CD4-positive, alpha-beta T cell (primary cell): ENCODE results near the gene AANAT. TPM values are rescaled to one million over a fixed set of nuclear protein-coding genes. Genes with fewer than 3 reads are reported as not detected.
A peak's percentile ranks its signal among the peaks of the same experiment; 100 is the strongest.

Experiments used
- ATAC-seq: fragments of 200-7000 bp; cut with Tn5 transposase; one replicate; pipeline ENCODE4 v1.10.0; 2022; ENCODE audit warnings: mild to moderate bottlenecking; ENCODE audit not compliant: poor library complexity
- CTCF ChIA-PET: fragments of 350-600 bp; sonication (Branson Sonifier 250); formaldehyde crosslinking; loops from one replicate; lab custom pipeline; 2021; ENCODE audit warnings: antibody characterized with exemption, inconsistent platforms; lab: Charles Lee
- POLR2A ChIA-PET: fragments of 350-600 bp; sonication (Branson Sonifier 250); formaldehyde crosslinking; loops from one replicate; lab custom pipeline; 2021; ENCODE audit warnings: antibody characterized with exemption, inconsistent platforms; lab: Charles Lee
- DNase-seq, 14 experiments: peaks; one replicate each; pipeline ENCODE4 v3.0.0-alpha.2; 2013 to 2020; ENCODE audit warnings: mixed read lengths in 2 of 14
- H3K27ac ChIP-seq, 2 donors: one replicate each; pipeline versions ENCODE4 v1.5.1 to v1.7.0; 2013; ENCODE audit warnings: low read length in 2 of 2, low read depth in 1 of 2, mild to moderate bottlenecking in 1 of 2
- H3K27me3 ChIP-seq, 2 experiments: 1 replicate in 1 of 2; 2 replicates in 1 of 2; pipeline versions ENCODE4 v1.6.1 to v1.7.0; 2013; ENCODE audit warnings: low read length in 2 of 2, control low read depth in 1 of 2, mild to moderate bottlenecking in 1 of 2, moderate library complexity in 1 of 2; ENCODE audit not compliant: insufficient read depth in 2 of 2, control insufficient read depth in 1 of 2
- H3K36me3 ChIP-seq: one replicate; pipeline ENCODE4 v1.6.1; 2013; ENCODE audit warnings: low read length, control low read depth; ENCODE audit not compliant: insufficient read depth
- H3K4me1 ChIP-seq: one replicate; pipeline ENCODE4 v1.6.1; 2013; ENCODE audit warnings: low read length, control low read depth; ENCODE audit not compliant: insufficient read depth
- H3K4me3 ChIP-seq: one replicate; pipeline ENCODE4 v1.5.1; 2013; ENCODE audit warnings: mild to moderate bottlenecking, low read length, moderate library complexity
- H3K9me3 ChIP-seq, 2 experiments: 1 replicate in 1 of 2; 2 replicates in 1 of 2; pipeline versions ENCODE4 v1.6.1 to v1.7.0; 2013; ENCODE audit warnings: low read length in 2 of 2, mild to moderate bottlenecking in 2 of 2, control low read depth in 1 of 2, moderate library complexity in 1 of 2; ENCODE audit not compliant: control insufficient read depth in 1 of 2, insufficient read depth in 1 of 2
- H3K27ac Mint-ChIP-seq: one replicate; pipeline ENCODE4 v1.8.0; 2020; ENCODE audit warnings: mixed read lengths
- H3K27me3 Mint-ChIP-seq: one replicate; pipeline ENCODE4 v1.8.0; 2021; ENCODE audit warnings: mixed read lengths
- H3K36me3 Mint-ChIP-seq: one replicate; pipeline ENCODE4 v1.8.0; 2021; ENCODE audit warnings: low read depth, mixed read lengths
- H3K4me1 Mint-ChIP-seq: one replicate; pipeline ENCODE4 v1.8.0; 2021; ENCODE audit warnings: low read depth, mixed read lengths
- H3K4me3 Mint-ChIP-seq: one replicate; pipeline ENCODE4 v1.8.0; 2020; ENCODE audit warnings: mild to moderate bottlenecking, mixed read lengths
- H3K9me3 Mint-ChIP-seq: one replicate; pipeline ENCODE4 v1.8.0; 2020; ENCODE audit warnings: mixed read lengths
- intact Hi-C, 2 experiments: fragments of 100-400 bp; cut with DNase I in 1 of 2; cut with micrococcal nuclease in 1 of 2; formaldehyde crosslinking; loops; one replicate each; pipeline versions ENCODE4 v1.15.1 to v1.9.0; 2023 to 2025; cut with DNase I, micrococcal nuclease
- total RNA-seq, 174 experiments: library from RNA in 2 of 174; stranded (reverse) in 2 of 174; gene quantifications; one replicate each; pipeline ENCODE4 v1.2.3 and lab custom pipeline; 2021 to 2026
- TF ChIP-seq, protein P1 (sequence below): fragments of 200-600 bp; IDR thresholded peaks from one replicate; pipeline ENCODE4 v1.8.0; 2022; ENCODE audit warnings: antibody characterized with exemption, mild to moderate bottlenecking

The AANAT gene
- total RNA-seq, 2 experiments from 2014 or later = 0.14 TPM; not detected in 1

DNA sequence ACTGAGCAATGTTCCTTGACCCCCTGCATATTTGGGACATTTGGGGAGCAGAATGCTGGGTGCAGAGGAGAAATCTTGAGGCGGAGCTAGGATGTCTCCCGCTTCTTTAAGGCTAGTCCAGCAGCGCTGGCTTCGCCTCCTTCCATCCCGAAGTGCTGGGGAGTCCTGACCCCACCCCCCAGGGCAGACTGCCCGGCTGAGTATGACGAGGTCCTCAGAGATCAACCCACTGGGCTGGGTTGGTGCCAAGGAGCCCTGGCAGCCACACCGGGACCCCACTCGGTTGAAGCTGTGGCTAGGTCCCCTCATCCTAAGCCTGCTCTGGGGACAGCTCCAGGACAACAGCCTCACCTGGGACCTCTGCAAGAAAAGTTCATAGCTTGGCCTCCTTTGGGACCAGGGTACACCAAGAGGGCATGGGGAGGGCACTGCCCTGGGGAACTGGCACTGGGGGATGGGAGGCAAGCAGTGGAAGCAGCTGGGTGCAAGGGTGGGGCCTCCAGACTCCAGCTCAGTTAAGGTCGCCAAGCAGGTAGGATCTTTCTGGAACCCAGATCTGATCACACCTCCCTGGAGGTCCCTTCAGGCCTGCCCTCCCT lies 22.8 kb downstream of the AANAT start:
- TF ChIP-seq, protein P1, sequence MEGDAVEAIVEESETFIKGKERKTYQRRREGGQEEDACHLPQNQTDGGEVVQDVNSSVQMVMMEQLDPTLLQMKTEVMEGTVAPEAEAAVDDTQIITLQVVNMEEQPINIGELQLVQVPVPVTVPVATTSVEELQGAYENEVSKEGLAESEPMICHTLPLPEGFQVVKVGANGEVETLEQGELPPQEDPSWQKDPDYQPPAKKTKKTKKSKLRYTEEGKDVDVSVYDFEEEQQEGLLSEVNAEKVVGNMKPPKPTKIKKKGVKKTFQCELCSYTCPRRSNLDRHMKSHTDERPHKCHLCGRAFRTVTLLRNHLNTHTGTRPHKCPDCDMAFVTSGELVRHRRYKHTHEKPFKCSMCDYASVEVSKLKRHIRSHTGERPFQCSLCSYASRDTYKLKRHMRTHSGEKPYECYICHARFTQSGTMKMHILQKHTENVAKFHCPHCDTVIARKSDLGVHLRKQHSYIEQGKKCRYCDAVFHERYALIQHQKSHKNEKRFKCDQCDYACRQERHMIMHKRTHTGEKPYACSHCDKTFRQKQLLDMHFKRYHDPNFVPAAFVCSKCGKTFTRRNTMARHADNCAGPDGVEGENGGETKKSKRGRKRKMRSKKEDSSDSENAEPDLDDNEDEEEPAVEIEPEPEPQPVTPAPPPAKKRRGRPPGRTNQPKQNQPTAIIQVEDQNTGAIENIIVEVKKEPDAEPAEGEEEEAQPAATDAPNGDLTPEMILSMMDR = no peak
- H3K27me3 Mint-ChIP-seq = no peaks in the 10 kb centered on the region
- DNase-seq (no peak), ATAC-seq (no peak)
- no peak overlapping the region for H3K4me3 ChIP-seq
- H3K27ac Mint-ChIP-seq = no peak overlapping the region
- peaks cover 54% of the 10 kb centered on the region for H3K4me1 ChIP-seq
- ChIA-PET CTCF (interaction anchor here (1.1 kb wide), 1 partner anchor 92 kb away, joined by 3 read pairs; no protein-coding TSS in a partner anchor), POLR2A (no interaction called here)
- no peak overlapping the region for H3K4me3 Mint-ChIP-seq
- intact Hi-C loops = no loop called here
- H3K9me3 ChIP-seq = no peaks in the 10 kb centered on the region
- no peak overlapping the region for H3K27ac ChIP-seq
- no peaks in the 10 kb centered on the region for H3K9me3 Mint-ChIP-seq
- H3K4me1 Mint-ChIP-seq = peaks cover 26% of the 10 kb centered on the region
- H3K36me3 Mint-ChIP-seq = no peaks in the 10 kb centered on the region
- no peaks in the 10 kb centered on the region for H3K27me3 ChIP-seq
- no peaks in the 10 kb centered on the region for H3K36me3 ChIP-seq

DNA sequence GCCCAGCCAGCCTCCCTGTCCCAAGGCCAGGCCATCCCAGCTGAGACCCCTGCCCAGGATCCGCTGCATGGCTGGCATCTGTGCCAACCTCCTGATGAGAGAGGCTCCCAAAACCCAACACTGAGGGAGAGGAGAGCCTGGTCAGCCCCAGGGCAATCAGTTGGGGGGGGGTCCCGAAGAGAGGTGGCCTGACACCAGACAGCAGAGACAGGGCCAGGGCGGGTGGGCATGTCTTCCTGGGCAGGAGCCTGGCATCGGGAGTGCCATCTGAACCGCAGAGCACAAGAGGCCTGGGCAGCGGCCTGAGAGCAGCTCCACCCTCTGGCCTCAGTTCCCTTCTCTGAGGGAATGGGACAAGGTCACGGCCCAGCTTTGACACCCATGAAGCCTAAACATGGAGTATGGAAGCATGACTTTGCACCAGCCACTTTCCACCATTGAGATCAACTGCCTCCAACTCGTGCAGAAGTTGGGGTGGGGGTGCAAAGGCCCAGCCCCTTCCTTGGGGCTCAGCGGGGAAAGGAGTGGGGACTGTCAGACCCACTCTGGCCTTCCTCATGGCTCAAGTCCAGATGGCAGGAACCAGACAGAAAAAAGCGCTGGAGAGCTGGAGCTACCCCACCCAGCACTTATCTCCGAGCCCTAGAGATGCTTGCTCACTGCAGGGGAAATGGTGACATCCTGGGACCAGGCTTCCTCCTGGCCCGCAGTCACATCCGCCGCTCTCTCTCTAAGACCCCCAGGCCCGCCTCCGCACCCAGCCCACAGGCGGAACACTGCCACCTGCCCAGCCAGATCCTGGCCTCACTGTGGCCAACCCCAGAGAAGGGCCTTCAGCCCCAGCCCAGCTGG lies 24.1 kb downstream of the AANAT start:
- no peaks in the 10 kb centered on the region for H3K27me3 ChIP-seq
- ChIA-PET POLR2A (interaction anchor here (0.6 to 2.5 kb wide), 2 partner anchors 23 to 137 kb away, joined by 3 to 9 read pairs; no protein-coding TSS in a partner anchor), CTCF (interaction anchor here (1.1 kb wide), 1 partner anchor 94 kb away, joined by 3 read pairs; no protein-coding TSS in a partner anchor)
- Mint-ChIP-seq H3K27me3 (no peaks in the 10 kb centered on the region), H3K27ac (peak overlapping the region; percentile 74), H3K9me3 (no peaks in the 10 kb centered on the region), H3K4me1 (peaks cover 31% of the 10 kb centered on the region), H3K36me3 (no peaks in the 10 kb centered on the region), H3K4me3 (peak overlapping the region; percentile 80)
- no peak for ATAC-seq
- intact Hi-C loops = no loop called here
- H3K9me3 ChIP-seq = no peaks in the 10 kb centered on the region
- H3K4me3 ChIP-seq = no peak overlapping the region
- peaks cover 2% of the 10 kb centered on the region for H3K36me3 ChIP-seq
- peak in 3 of 14 experiments; percentile 26 to 40 (median 40) for DNase-seq
- H3K4me1 ChIP-seq = peaks cover 56% of the 10 kb centered on the region
- TF ChIP-seq, protein P1 = no peak
- H3K27ac ChIP-seq = peak overlapping the region in 1 of 2 donors; percentile 30

DNA sequence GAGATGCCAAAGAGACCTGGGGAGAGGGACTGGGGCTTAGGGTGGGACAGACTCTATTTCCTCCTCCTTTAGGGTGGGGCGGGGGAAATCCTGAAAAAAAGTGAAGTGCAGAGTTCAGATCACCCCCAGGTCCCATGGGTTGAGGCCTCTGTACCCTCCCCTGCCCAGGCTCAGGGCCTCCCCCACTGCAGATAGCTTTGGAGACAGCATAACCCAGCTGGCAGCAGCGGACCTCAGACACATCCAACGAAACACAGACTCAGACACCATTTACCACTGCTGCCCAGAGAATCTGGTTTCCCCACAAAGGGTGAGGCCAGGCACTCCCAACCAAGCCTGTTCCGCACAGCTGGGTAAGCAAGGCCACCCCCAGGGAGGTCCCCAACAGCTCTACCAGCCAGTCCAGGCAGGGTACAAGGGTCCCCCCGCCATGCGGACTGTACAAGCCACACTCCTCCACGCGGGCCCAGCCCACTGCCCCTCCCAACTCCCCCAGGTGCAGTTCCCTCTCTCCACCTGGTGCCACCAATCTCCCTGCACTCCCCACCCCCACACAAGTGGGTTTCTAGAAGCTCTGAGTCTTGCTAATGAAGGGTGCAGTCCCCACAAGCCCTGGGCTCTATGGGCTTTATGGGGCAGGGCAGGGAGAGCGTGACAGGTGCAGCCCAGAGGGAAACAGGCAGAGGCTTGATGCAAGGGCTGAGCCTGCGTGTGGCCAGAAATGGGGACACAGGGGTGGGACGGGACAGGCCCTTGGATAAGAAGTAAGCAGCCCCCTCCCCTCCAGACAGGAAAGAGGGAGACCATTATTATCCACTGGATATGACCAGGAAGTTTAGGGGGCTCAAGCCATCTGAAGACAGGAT lies 25.0 kb downstream of the AANAT start:
- H3K27ac Mint-ChIP-seq = peak overlapping the region; percentile 74
- H3K4me1 Mint-ChIP-seq = peaks cover 33% of the 10 kb centered on the region
- ChIA-PET CTCF (interaction anchor here (1.2 to 1.4 kb wide), 2 partner anchors 30 to 40 kb away, joined by 3 to 4 read pairs; partner anchors contain the start of gene UBE2O), POLR2A (interaction anchor here (1.1 to 2.5 kb wide), 4 partner anchors 10 to 65 kb away, joined by 4 to 12 read pairs (median 6); partner anchors contain the start of gene RHBDF2)
- Histone ChIP-seq H3K36me3 (peaks cover 2% of the 10 kb centered on the region), H3K27me3 (no peaks in the 10 kb centered on the region), H3K27ac (peak overlapping the region; percentile 30 to 73), H3K9me3 (no peaks in the 10 kb centered on the region), H3K4me1 (peaks cover 61% of the 10 kb centered on the region), H3K4me3 (peak overlapping the region; percentile 48)
- H3K36me3 Mint-ChIP-seq = no peaks in the 10 kb centered on the region
- intact Hi-C loops = no loop called here
- peak; percentile 25 for ATAC-seq
- no peaks in the 10 kb centered on the region for H3K27me3 Mint-ChIP-seq
- peak in 2 of 14 experiments; percentile 42 to 49 for DNase-seq
- H3K4me3 Mint-ChIP-seq = peak overlapping the region; percentile 80
- H3K9me3 Mint-ChIP-seq = no peaks in the 10 kb centered on the region
- TF ChIP-seq, protein P1 = no peak
